Measurements from ENCODE around the gene LRP1. TPM values are rescaled to one million over a fixed set of nuclear protein-coding genes. Genes with fewer than 3 reads are reported as not detected.

Gene LRP1
- total RNA-seq, 1 experiment from 2014 or later: 9.0 TPM

- DNase-seq (ENCODE audit: low read depth, low spot score): no peak
- TF ChIP-seq SIN3A (IDR thresholded peaks at IDR 0.05; ENCODE audit: borderline replicate concordance, insufficient read depth, low read depth, low read length) (no peak), TCF7L2 (IDR thresholded peaks at IDR 0.05; ENCODE audit: low read depth, low read length) (no peak), CTCF (IDR thresholded peaks at IDR 0.05) (no peak), REST (IDR thresholded peaks at IDR 0.05; ENCODE audit: insufficient read depth in 1 of 2, low read depth in 2 of 2, low read length in 1 of 2) (no peak), POLR2AphosphoS5 (IDR thresholded peaks at IDR 0.05; ENCODE audit: low read depth, low read length) (no peak)
- no peak for ATAC-seq
- Histone ChIP-seq H3K27me3 (ENCODE audit: control insufficient read depth, insufficient read depth, low read length) (no peaks in the 10 kb centered on the region), H3K4me1 (ENCODE audit: control insufficient read depth, insufficient read depth, low read length) (peaks cover 8% of the 10 kb centered on the region; the same call in 1 of the 2 replicates), H3K36me3 (ENCODE audit: control insufficient read depth, insufficient read depth, low read length) (no peaks in the 10 kb centered on the region; the same call in 1 of the 2 replicates), H3K27ac (ENCODE audit: low read length) (no peak overlapping the region), H3K9me3 (ENCODE audit: control insufficient read depth, insufficient read depth, low read depth, low read length) (no peaks in the 10 kb centered on the region), H3K4me3 (ENCODE audit: low read depth in 2 of 2, low read length in 2 of 2) (no peak overlapping the region)
- in situ Hi-C loops (cut with HindIII; ENCODE audit: low pct_unique_long_range_greater_than_20kb, low sequenced_read_pairs) (no loop called here), intact Hi-C loops (cut with micrococcal nuclease; ENCODE audit: unreplicated experiment) (no loop called here)
- ChIA-PET CTCF (interaction anchor here (0.8 kb wide), 1 partner anchor 13 kb away, joined by 8 read pairs; no protein-coding TSS in a partner anchor), POLR2A (no interaction called here)
- no TSS peak for BruUV-seq (replicated peaks)
Measured at GRCh38 chr12:57226588-57227314, 98.5 kb downstream of the LRP1 start.

GRCh38 chr12:57227315-57228115 is 99.2 kb downstream of the LRP1 start:
- H3K4me1 ChIP-seq (ENCODE audit: control insufficient read depth, insufficient read depth, low read length): peaks cover 8% of the 10 kb centered on the region; the same call in 1 of the 2 replicates
- TF ChIP-seq CTCF (IDR thresholded peaks at IDR 0.05) (no peak), TCF7L2 (IDR thresholded peaks at IDR 0.05; ENCODE audit: low read depth, low read length) (no peak)
- ChIA-PET CTCF (no interaction called here), POLR2A (no interaction called here)
- no TSS peak for BruUV-seq (replicated peaks)
- intact Hi-C loops (cut with micrococcal nuclease; ENCODE audit: unreplicated experiment): no loop called here
- H3K36me3 ChIP-seq (ENCODE audit: control insufficient read depth, insufficient read depth, low read length): no peaks in the 10 kb centered on the region; the same call in none of the 2 replicates
- no peak overlapping the region for H3K27ac ChIP-seq (ENCODE audit: low read length)
- H3K4me3 ChIP-seq (ENCODE audit: low read depth in 2 of 2, low read length in 2 of 2): no peak overlapping the region
- no peaks in the 10 kb centered on the region for H3K27me3 ChIP-seq (ENCODE audit: control insufficient read depth, insufficient read depth, low read length)
- H3K9me3 ChIP-seq (ENCODE audit: control insufficient read depth, insufficient read depth, low read depth, low read length): no peaks in the 10 kb centered on the region
- ATAC-seq (no peak), DNase-seq (ENCODE audit: low read depth, low spot score) (no peak)
- in situ Hi-C loops (cut with HindIII; ENCODE audit: low pct_unique_long_range_greater_than_20kb, low sequenced_read_pairs): no loop called here
